ENCODE measurements around the gene HOXB3.

The HOXB3 gene

GRCh38 chr17:48544349-48545021 lies 45.6 kb downstream of the HOXB3 start:
- DNase-seq (ENCODE audit: low spot score) = peak; percentile 73
- TF ChIP-seq CTCF (IDR thresholded peaks at IDR 0.05; ENCODE audit: extremely low read depth, missing control alignments) = no peak

DNA sequence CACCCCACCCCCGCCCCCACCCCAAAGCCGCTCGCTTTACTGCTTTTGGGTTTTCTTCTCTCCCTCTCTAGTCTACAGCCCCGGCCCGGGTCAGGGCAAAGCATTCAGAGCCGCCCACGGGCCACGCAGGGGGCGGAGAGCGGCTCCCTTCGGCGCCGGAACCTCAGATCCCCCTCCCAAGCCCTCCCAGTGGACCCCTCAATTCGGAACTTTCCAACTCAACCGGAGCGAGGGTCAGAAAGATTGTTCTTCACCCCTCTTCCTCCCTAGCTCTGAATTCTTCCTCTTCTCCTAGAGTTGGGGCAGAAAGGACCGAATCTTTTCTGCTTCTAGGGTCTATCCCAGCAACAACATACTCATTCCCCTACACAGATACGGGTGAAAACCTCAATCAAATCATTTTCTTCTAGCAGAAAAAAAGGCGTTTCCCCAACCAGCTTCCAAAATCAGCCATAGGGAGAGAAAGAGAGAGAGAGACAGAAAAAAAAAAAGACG lies 46.1 kb downstream of the HOXB3 start:
- peak; percentile 77 for DNase-seq (ENCODE audit: low spot score)
- TF ChIP-seq CTCF (IDR thresholded peaks at IDR 0.05; ENCODE audit: extremely low read depth, missing control alignments) = no peak

DNA sequence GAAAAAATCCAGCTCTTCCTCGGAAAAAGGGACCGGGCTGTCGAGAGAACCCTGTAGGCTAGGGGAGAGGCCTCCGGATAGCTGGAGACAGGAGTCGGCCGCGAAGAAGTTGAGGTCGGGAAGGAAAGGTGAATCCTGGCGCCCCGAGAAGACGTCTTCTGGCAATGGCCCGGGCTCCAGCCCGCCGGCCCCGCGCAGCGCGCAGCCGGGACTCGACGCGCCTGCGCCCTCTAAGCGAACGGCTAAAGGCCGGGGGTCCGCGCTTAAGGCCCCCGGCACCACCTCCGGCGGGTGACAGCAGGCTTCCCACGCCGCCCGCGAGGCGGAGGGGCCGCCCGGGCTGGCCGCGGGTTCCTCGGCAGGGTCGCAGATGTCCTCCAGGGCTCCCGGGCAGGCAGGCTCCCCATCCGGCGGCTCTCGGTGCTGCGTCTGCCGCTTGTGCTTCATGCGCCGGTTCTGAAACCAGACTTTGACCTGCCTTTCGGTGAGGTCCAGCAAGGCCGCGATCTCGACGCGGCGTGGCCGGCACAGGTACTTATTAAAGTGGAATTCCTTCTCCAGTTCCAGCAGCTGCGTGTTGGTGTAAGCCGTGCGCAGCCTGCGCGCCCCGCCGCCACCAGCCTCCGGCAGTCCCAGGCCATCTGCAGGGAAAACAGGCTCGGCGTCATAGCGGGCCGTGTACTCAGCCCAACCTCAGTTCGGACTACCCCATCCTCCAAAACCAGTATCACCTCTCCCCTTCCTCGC lies 46.8 kb downstream of the HOXB3 start:
- DNase-seq (ENCODE audit: low spot score) = peak; percentile 85

DNA sequence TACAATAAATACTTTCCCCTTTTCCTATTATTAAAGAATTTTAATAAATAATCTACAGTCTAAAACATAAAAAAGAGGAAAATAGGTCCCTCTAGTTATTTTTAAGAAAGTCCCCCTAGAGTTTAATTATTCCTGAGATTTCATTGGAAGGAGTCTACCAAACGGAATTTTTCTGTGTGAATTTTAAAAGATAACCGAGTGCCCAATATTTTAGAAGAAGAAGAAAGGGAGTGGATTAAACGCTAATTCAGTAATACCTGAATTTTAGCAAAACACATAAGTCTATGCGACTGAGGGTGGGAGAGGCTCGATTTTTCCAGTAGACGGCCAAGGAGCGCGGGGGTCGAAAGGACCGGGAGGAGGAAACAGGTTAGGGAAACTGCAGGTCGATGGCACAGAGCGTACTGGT lies 47.3 kb downstream of the HOXB3 start:
- TF ChIP-seq CTCF (IDR thresholded peaks at IDR 0.05; ENCODE audit: extremely low read depth, missing control alignments) = no peak
- no peak for DNase-seq (ENCODE audit: low spot score)

More for the DNA sequence above, 46.8 kb downstream of the HOXB3 start:
- no peak for TF ChIP-seq CTCF (IDR thresholded peaks at IDR 0.05; ENCODE audit: extremely low read depth, missing control alignments)

GRCh38 chr17:48542114-48542656 lies 47.9 kb downstream of the HOXB3 start:
- DNase-seq (ENCODE audit: low spot score) = no peak
- TF ChIP-seq CTCF (IDR thresholded peaks at IDR 0.05; ENCODE audit: extremely low read depth, missing control alignments) = no peak

DNA sequence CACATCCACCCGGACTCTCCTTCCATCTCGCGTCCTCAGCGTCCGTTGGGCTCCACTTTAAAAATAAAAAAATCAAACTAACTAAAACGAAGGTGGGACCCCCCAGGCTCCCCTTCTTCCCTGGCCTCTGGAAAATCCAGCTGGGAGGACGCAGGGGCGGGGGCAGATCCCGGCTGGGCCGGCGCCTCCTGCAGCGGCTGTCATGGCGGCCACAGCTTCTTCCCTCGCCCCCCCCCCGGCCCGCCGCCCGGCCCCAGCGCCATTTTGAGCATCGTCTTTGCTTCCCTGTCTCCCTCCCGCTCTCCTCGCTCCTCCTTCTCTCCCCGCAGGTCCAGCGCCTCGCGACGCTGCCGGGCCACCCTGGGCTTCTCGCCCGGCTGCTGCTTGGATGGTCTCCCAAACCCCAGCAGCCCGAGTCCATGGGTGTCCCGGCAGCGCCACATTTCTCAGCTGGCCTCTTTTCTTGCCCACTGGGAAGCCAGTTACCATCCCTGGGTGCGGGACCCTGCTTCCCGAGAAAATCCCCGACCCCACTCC lies 48.4 kb downstream of the HOXB3 start:
- peak; percentile 78 for DNase-seq (ENCODE audit: low spot score)
- no peak for TF ChIP-seq CTCF (IDR thresholded peaks at IDR 0.05; ENCODE audit: extremely low read depth, missing control alignments)
